Tibial nerve (tissue), 3 donors: ENCODE results near the gene LIN9.

Experiments used
- CTCF ChIP-seq, 5 experiments: fragments of 200-600 bp in 3 of 5; fragments of 450-650 bp in 2 of 5; sonication (generic) in 3 of 5; IDR thresholded peaks; one replicate each; pipeline ENCODE4 v1.5.1; 2016 to 2019; ENCODE audit warnings: antibody characterized with exemption in 5 of 5, mild to moderate bottlenecking in 3 of 5, moderate library complexity in 2 of 5
- POLR2A ChIP-seq, 2 donors: fragments of 450-650 bp; IDR thresholded peaks; one replicate each; pipeline ENCODE4 v1.6.1; 2017; ENCODE audit warnings: antibody characterized with exemption in 2 of 2, mild to moderate bottlenecking in 2 of 2, moderate library complexity in 2 of 2

- TF ChIP-seq POLR2A (IDR thresholded peaks at IDR 0.05) (no peak), CTCF (IDR thresholded peaks at IDR 0.05) (no peak)
These were observed 47.1 kb downstream of the LIN9 start for GRCh38 chr1:226261818-226262217.
